SU-DHL-6 (cell line): ENCODE data around the gene SLC39A11.

ENCODE experiments used
- CTCF ChIP-seq: fragments of 200-600 bp; sonication (generic); IDR thresholded peaks from one replicate; pipeline ENCODE4 v1.5.1; 2017; ENCODE audit warnings: antibody characterized with exemption, mild to moderate bottlenecking, low read length, moderate library complexity; ENCODE audit not compliant: insufficient read depth, poor library complexity, severe bottlenecking
- EZH2phosphoT487 ChIP-seq: fragments of 200-600 bp; sonication (generic), shearing (Covaris generic); conservative IDR thresholded peaks from 2 replicates; pipeline ENCODE4 v1.6.1; 2018; ENCODE audit warnings: mild to moderate bottlenecking, antibody characterized with exemption, low read length, moderate library complexity, mixed read lengths

DNA sequence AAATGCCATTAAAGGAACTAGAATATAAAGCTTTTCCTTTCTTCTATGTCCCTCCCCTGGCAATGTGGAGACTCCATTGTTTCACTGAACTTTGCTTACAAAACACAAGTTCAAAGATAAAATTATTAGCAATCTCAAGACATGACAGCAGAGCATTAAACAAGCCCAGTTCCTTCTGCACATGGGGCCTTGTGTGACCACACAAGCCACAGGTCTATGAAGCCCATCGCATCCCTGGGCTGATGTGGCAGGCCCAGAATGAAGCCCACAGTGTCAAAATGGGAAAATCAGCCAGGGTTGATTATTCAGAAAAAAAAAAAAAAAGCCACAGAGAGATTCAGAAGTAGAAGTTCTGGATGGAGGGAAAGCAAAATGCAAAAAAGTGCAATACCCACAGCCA lies 12.9 kb upstream of the SLC39A11 start:
- no peak for TF ChIP-seq CTCF
- no peak for TF ChIP-seq EZH2phosphoT487
